ENCODE data around the gene STRN3. TPM values are rescaled to one million over a fixed set of nuclear protein-coding genes. Genes with fewer than 3 reads are reported as not detected.

The STRN3 gene
- total and polyA plus RNA-seq, 2 of the 8 experiments (the other 6 are each of a cell fraction or from before 2014, with no cell fraction given), result 8.7 to 38.1 TPM

DNA sequence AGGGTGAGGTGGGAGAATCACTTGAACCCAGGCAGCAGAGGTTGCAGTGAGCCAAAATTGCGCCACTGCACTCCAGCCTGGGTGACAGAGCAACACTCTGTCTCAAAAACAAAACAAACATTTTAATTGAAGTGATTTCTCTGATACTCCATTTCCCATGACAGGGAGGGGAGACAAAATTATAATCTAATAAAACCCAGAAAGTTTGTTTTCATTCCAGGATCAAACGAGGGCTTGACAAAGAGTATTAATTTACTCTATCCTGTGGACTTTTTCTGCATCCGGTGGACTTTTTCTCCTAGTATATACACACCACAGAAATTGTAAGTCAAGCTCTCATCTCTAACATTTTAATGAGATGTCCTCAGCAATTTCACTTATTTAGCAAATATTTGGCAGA, 15.2 kb downstream of the STRN3 start:
- Histone ChIP-seq H3K36me3 (ENCODE audit: control insufficient read depth in 2 of 4, insufficient read depth in 4 of 4, low read length in 3 of 4) (peaks cover 0 to 3% (median 0%) of the 10 kb centered on the region in 4 experiments; a peak in 2 of 8 replicates), H2BK12ac (ENCODE audit: low read depth, low read length) (no peak overlapping the region), H3K18ac (ENCODE audit: extremely low read depth, low read length) (no peak overlapping the region), H3K23ac (ENCODE audit: insufficient read length) (no peak overlapping the region), H2AK5ac (ENCODE audit: low read depth, low read length) (no peak overlapping the region), H4K5ac (ENCODE audit: insufficient read length, low read depth, low read length) (no peak overlapping the region), H3K27me3 (replicated peaks in 1 of 4; ENCODE audit: control insufficient read depth in 3 of 4, extremely low read depth in 1 of 4, insufficient read depth in 3 of 4, low read length in 3 of 4) (no peaks in the 10 kb centered on the region), H3K79me1 (ENCODE audit: low read depth, low read length) (no peaks in the 10 kb centered on the region; the same call in 1 of the 2 replicates), H3K4me2 (ENCODE audit: insufficient read depth in 1 of 2, low read depth in 2 of 2, low read length in 2 of 2) (no peak overlapping the region), H2AFZ (ENCODE audit: low read length) (no peak overlapping the region), H3K56ac (replicated peaks; ENCODE audit: insufficient read length, low read depth, low read length) (no peak overlapping the region), H3K27ac (ENCODE audit: low read depth, low read length) (no peak overlapping the region), H3K4me3 (ENCODE audit: extremely low read depth in 1 of 4, insufficient read depth in 2 of 4, low read depth in 3 of 4, low read length in 4 of 4) (no peak overlapping the region), H3K14ac (ENCODE audit: insufficient read length) (no peak overlapping the region), H2BK20ac (ENCODE audit: low read length) (no peak overlapping the region), H3K4ac (replicated peaks; ENCODE audit: insufficient read length, low read depth, low read length) (no peak overlapping the region), H3K23me2 (ENCODE audit: low read depth, low read length) (no peaks in the 10 kb centered on the region), H4K91ac (replicated peaks; ENCODE audit: insufficient read length, low read length) (no peak overlapping the region), H2BK15ac (ENCODE audit: low read length) (no peak overlapping the region), H2BK5ac (ENCODE audit: low read depth, low read length) (no peak overlapping the region), H3K79me2 (ENCODE audit: control insufficient read depth in 1 of 2, insufficient read depth in 2 of 2, low read length in 2 of 2) (peaks cover 8 to 97% of the 10 kb centered on the region in 2 experiments), H4K20me1 (replicated peaks in 1 of 2; ENCODE audit: control insufficient read depth in 1 of 2, insufficient read depth in 2 of 2, low read length in 2 of 2) (peaks cover 7 to 8% of the 10 kb centered on the region in 2 experiments), H3K9me3 (ENCODE audit: insufficient read depth in 2 of 2, low read depth in 1 of 2, low read length in 1 of 2) (no peaks in the 10 kb centered on the region), H4K8ac (ENCODE audit: extremely low read depth, insufficient read depth, low read length) (no peak overlapping the region), H3K4me1 (replicated peaks in 1 of 4; ENCODE audit: control insufficient read depth in 3 of 4, insufficient read depth in 4 of 4, low read length in 3 of 4) (peaks cover 0 to 2% (median 0%) of the 10 kb centered on the region in 4 experiments; a peak in 1 of 7 replicates), H3K9ac (replicated peaks in 1 of 4; ENCODE audit: extremely low read depth in 1 of 4, low read depth in 3 of 4, low read length in 3 of 4) (no peak overlapping the region), H2BK120ac (replicated peaks; ENCODE audit: low read depth, low read length) (no peak overlapping the region)
- 94% methylated on average over 3 of the region's 3 CpGs; no CpG with 5 or more reads in 1 of the 2 experiments for WGBS, 2 experiments (ENCODE audit: extremely low coverage in 1 of 2, insufficient coverage in 1 of 2, insufficient read length in 1 of 2, insufficient replicate concordance in 2 of 2, low coverage in 1 of 2, low lambda C conversion rate in 2 of 2, missing lambda C conversion rate in 1 of 2)
- no peak for FAIRE-seq
- ChIA-PET POLR2A (ENCODE audit: partially characterized antibody) (interaction anchor here (0.6 to 6.2 kb wide), 4 partner anchors 10 to 38 kb away, joined by 3 to 38 read pairs (median 4); partner anchors contain the start of genes AP4S1 and STRN3), CTCF (ENCODE audit: partially characterized antibody) (interaction anchor here (1.2 kb wide), 1 partner anchor 31 kb away, joined by 4 read pairs; no protein-coding TSS in a partner anchor)
- DNase-seq (ENCODE audit: low read depth in 1 of 2, low spot score in 2 of 2), result no peak
- TF ChIP-seq SP1 (IDR thresholded peaks at IDR 0.05; ENCODE audit: low read depth, low read length) (no peak), PHF8 (conservative IDR thresholded peaks at IDR 0.05; ENCODE audit: low read depth, low read length) (no peak), RBBP5 (IDR thresholded peaks at IDR 0.05; ENCODE audit: borderline replicate concordance, low read depth, low read length) (no peak), KDM5A (IDR thresholded peaks at IDR 0.05; ENCODE audit: low read length) (no peak), SRF (IDR thresholded peaks at IDR 0.05; ENCODE audit: low read depth, low read length) (no peak), CHD2 (IDR thresholded peaks at IDR 0.05; ENCODE audit: low read length) (no peak), RAD21 (IDR thresholded peaks at IDR 0.05 in 1 of 2, conservative IDR thresholded peaks at IDR 0.05 in 1 of 2; ENCODE audit: low read depth in 2 of 2, low read length in 2 of 2) (no peak), EP300 (IDR thresholded peaks at IDR 0.05; ENCODE audit: borderline replicate concordance in 1 of 2, low read depth in 2 of 2, low read length in 2 of 2) (no peak), TEAD4 (IDR thresholded peaks at IDR 0.05; ENCODE audit: low read depth, low read length) (no peak), NRF1 (IDR thresholded peaks at IDR 0.05; ENCODE audit: low read depth, low read length) (no peak), YY1 (IDR thresholded peaks at IDR 0.05; ENCODE audit: low read depth, low read length) (no peak)
- TF ChIP-seq, protein P1, sequence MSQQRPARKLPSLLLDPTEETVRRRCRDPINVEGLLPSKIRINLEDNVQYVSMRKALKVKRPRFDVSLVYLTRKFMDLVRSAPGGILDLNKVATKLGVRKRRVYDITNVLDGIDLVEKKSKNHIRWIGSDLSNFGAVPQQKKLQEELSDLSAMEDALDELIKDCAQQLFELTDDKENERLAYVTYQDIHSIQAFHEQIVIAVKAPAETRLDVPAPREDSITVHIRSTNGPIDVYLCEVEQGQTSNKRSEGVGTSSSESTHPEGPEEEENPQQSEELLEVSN (IDR thresholded peaks at IDR 0.05), result no peak

Data from H1 (cell line).